ENCODE measurements around the gene AHCYL1.

GRCh38 chr1:109950509-109950908, 34.1 kb upstream of the AHCYL1 start:
- no peak for TF ChIP-seq CTCF (IDR thresholded peaks at IDR 0.05)
- TF ChIP-seq POLR2A (IDR thresholded peaks at IDR 0.05), result no peak

All from thyroid gland (tissue), 4 donors.